Neural progenitor cell (in vitro differentiated cells): ENCODE results near the gene GALNT7. TPM values are rescaled to one million over a fixed set of nuclear protein-coding genes. Genes with fewer than 3 reads are reported as not detected.
A peak's percentile ranks its signal among the peaks of the same experiment; 100 is the strongest.

Experiments
- DNase-seq: peaks from one replicate; pipeline ENCODE4 v3.0.0-alpha.2; 2016; ENCODE audit warnings: low spot score
- H2AFZ ChIP-seq: fragments of 200-600 bp; sonication (generic); replicated peaks from 2 replicates; pipeline ENCODE4 v1.6.1; 2016; ENCODE audit warnings: antibody characterized with exemption
- H3F3A ChIP-seq: fragments of 200-600 bp; sonication (generic); 2 replicates; pipeline ENCODE4 v1.6.1; 2016; ENCODE audit warnings: antibody characterized with exemption, low read depth
- H3K27ac ChIP-seq: fragments of 200-600 bp; sonication (generic); 2 replicates; pipeline ENCODE4 v1.5.1; 2016; ENCODE audit warnings: mild to moderate bottlenecking
- H3K27me3 ChIP-seq: fragments of 200-600 bp; sonication (generic); 2 replicates; pipeline ENCODE4 v1.6.1; 2016; ENCODE audit warnings: mild to moderate bottlenecking, moderate library complexity
- H3K36me3 ChIP-seq: fragments of 200-600 bp; sonication (generic); 2 replicates; pipeline ENCODE4 v1.5.1; 2016
- H3K4me1 ChIP-seq: fragments of 200-600 bp; sonication (generic); 2 replicates; pipeline ENCODE4 v1.6.1; 2016; ENCODE audit warnings: mixed run types
- H3K4me2 ChIP-seq: fragments of 200-600 bp; sonication (generic); 2 replicates; pipeline ENCODE4 v1.6.1; 2016
- H3K4me3 ChIP-seq: fragments of 200-600 bp; sonication (generic); 2 replicates; pipeline ENCODE4 v1.5.1; 2016
- H3K79me2 ChIP-seq: fragments of 200-600 bp; sonication (generic); 2 replicates; pipeline ENCODE4 v1.6.1; 2016; ENCODE audit warnings: low read depth
- H3K9ac ChIP-seq: fragments of 200-600 bp; sonication (generic); 2 replicates; pipeline ENCODE4 v1.6.1; 2016
- H3K9me3 ChIP-seq: fragments of 200-600 bp; sonication (generic); 2 replicates; pipeline ENCODE4 v1.5.1; 2016; ENCODE audit warnings: low read depth
- H4K20me1 ChIP-seq: fragments of 200-600 bp; sonication (generic); 2 replicates; pipeline ENCODE4 v1.6.1; 2016; ENCODE audit warnings: low read depth
- H3K27ac Mint-ChIP-seq: 3 replicates; pipeline ENCODE4 v1.8.0; 2021; ENCODE audit warnings: mixed read lengths
- H3K27me3 Mint-ChIP-seq: 2 replicates; pipeline ENCODE4 v1.8.0; 2022; ENCODE audit warnings: low read depth, mild to moderate bottlenecking, inconsistent platforms, moderate library complexity, mixed read lengths; ENCODE audit not compliant: insufficient read depth
- H3K36me3 Mint-ChIP-seq: 3 replicates; pipeline ENCODE4 v1.8.0; 2021; ENCODE audit warnings: mixed read lengths
- H3K4me1 Mint-ChIP-seq: 3 replicates; pipeline ENCODE4 v1.8.0; 2021; ENCODE audit warnings: mixed read lengths
- H3K4me3 Mint-ChIP-seq: 3 replicates; pipeline ENCODE4 v1.8.0; 2021; ENCODE audit warnings: mild to moderate bottlenecking, moderate library complexity, mixed read lengths
- H3K9me3 Mint-ChIP-seq: 3 replicates; pipeline ENCODE4 v1.8.0; 2020; ENCODE audit warnings: mixed read lengths
- CTCF ChIP-seq: fragments of 200-600 bp; sonication (generic); IDR thresholded peaks from 2 replicates; pipeline ENCODE4 v1.5.1; 2017; ENCODE audit warnings: antibody characterized with exemption, mild to moderate bottlenecking
- EZH2 ChIP-seq: fragments of 200-600 bp; sonication (generic); IDR thresholded peaks from 2 replicates; pipeline ENCODE4 v1.6.1; 2017; ENCODE audit warnings: antibody characterized with exemption, mild to moderate bottlenecking, moderate library complexity
- EZH2phosphoT487 ChIP-seq: fragments of 200-600 bp; sonication (generic); IDR thresholded peaks from 2 replicates; pipeline ENCODE4 v1.6.1; 2017; ENCODE audit warnings: antibody characterized with exemption
- total RNA-seq: library from RNA; depleted of rRNA; stranded (reverse); fragments of >200 nt; gene quantifications from 2 replicates; pipeline ENCODE4 v1.2.3, GENCODE V29; 2015; ENCODE audit warnings: low replicate concordance

GALNT7 gene
- total RNA-seq, 1 donor from 2014 or later: 62.3 TPM

- Histone ChIP-seq H3K4me2 (no peak overlapping the region), H3K79me2 (no peaks in the 10 kb centered on the region), H3K4me3 (no peak overlapping the region), H3F3A (no peaks in the 10 kb centered on the region), H3K27ac (no peak overlapping the region), H3K4me1 (peaks cover 6% of the 10 kb centered on the region), H3K9me3 (no peaks in the 10 kb centered on the region), H3K36me3 (no peaks in the 10 kb centered on the region), H4K20me1 (no peaks in the 10 kb centered on the region), H3K9ac (no peak overlapping the region), H3K27me3 (no peaks in the 10 kb centered on the region), H2AFZ (no peak overlapping the region)
- no peaks in the 10 kb centered on the region for H3K36me3 Mint-ChIP-seq
- H3K27ac Mint-ChIP-seq: peak overlapping the region; percentile 36
- DNase-seq: no peak
- no peak for TF ChIP-seq EZH2
- TF ChIP-seq EZH2phosphoT487: no peak
- TF ChIP-seq CTCF: no peak
- H3K4me1 Mint-ChIP-seq: peaks cover 8% of the 10 kb centered on the region
- no peaks in the 10 kb centered on the region for H3K27me3 Mint-ChIP-seq
- H3K4me3 Mint-ChIP-seq: no peak overlapping the region
- no peaks in the 10 kb centered on the region for H3K9me3 Mint-ChIP-seq
Measured at GRCh38 chr4:173135241-173135847, 33.3 kb upstream of the GALNT7 start.

- Mint-ChIP-seq H3K4me3 (no peak overlapping the region), H3K27ac (no peak overlapping the region), H3K27me3 (peaks cover 3% of the 10 kb centered on the region), H3K36me3 (no peaks in the 10 kb centered on the region), H3K4me1 (peaks cover 8% of the 10 kb centered on the region), H3K9me3 (no peaks in the 10 kb centered on the region)
- no peaks in the 10 kb centered on the region for H3K79me2 ChIP-seq
- no peak overlapping the region for H2AFZ ChIP-seq
- H3K4me3 ChIP-seq: no peak overlapping the region
- no peaks in the 10 kb centered on the region for H3K36me3 ChIP-seq
- H3K9ac ChIP-seq: no peak overlapping the region
- no peaks in the 10 kb centered on the region for H3F3A ChIP-seq
- no peaks in the 10 kb centered on the region for H3K9me3 ChIP-seq
- no peak overlapping the region for H3K27ac ChIP-seq
- TF ChIP-seq EZH2phosphoT487 (no peak), CTCF (no peak)
- no peak for DNase-seq
- no peak overlapping the region for H3K4me2 ChIP-seq
- no peaks in the 10 kb centered on the region for H3K27me3 ChIP-seq
- H3K4me1 ChIP-seq: peaks cover 6% of the 10 kb centered on the region
- H4K20me1 ChIP-seq: no peaks in the 10 kb centered on the region
Measured at GRCh38 chr4:173138624-173139023, 30.0 kb upstream of the GALNT7 start.

- Mint-ChIP-seq H3K27me3 (peaks cover 3% of the 10 kb centered on the region), H3K4me1 (peaks cover 8% of the 10 kb centered on the region), H3K9me3 (no peaks in the 10 kb centered on the region), H3K27ac (no peak overlapping the region), H3K4me3 (no peak overlapping the region), H3K36me3 (no peaks in the 10 kb centered on the region)
- Histone ChIP-seq H3K9me3 (no peaks in the 10 kb centered on the region), H3K4me1 (peaks cover 6% of the 10 kb centered on the region), H3K4me3 (no peak overlapping the region), H3K27ac (no peak overlapping the region), H3K79me2 (no peaks in the 10 kb centered on the region), H3K36me3 (no peaks in the 10 kb centered on the region), H2AFZ (no peak overlapping the region), H3K27me3 (no peaks in the 10 kb centered on the region), H4K20me1 (no peaks in the 10 kb centered on the region), H3F3A (no peaks in the 10 kb centered on the region), H3K9ac (no peak overlapping the region), H3K4me2 (no peak overlapping the region)
- no peak for DNase-seq
- TF ChIP-seq EZH2phosphoT487 (no peak), EZH2 (no peak), CTCF (no peak)
Measured at GRCh38 chr4:173139561-173139960, 29.1 kb upstream of the GALNT7 start.
